HG02588 (cell line): ENCODE results near the gene ZBTB32.
"Not testable (repeated sequence)": the region's sequence is repeated elsewhere in the genome, so short reads cannot be mapped to it uniquely, and the experiment has no call there.

Experiments used
- ATAC-seq: cut with Tn5 transposase; IDR thresholded peaks from one replicate; pipeline ENCODE4 v1.9.1; 2021; ENCODE audit warnings: mild to moderate bottlenecking, moderate library complexity; ENCODE audit not compliant: unreplicated experiment

Gene ZBTB32, protein sequence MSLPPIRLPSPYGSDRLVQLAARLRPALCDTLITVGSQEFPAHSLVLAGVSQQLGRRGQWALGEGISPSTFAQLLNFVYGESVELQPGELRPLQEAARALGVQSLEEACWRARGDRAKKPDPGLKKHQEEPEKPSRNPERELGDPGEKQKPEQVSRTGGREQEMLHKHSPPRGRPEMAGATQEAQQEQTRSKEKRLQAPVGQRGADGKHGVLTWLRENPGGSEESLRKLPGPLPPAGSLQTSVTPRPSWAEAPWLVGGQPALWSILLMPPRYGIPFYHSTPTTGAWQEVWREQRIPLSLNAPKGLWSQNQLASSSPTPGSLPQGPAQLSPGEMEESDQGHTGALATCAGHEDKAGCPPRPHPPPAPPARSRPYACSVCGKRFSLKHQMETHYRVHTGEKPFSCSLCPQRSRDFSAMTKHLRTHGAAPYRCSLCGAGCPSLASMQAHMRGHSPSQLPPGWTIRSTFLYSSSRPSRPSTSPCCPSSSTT

DNA sequence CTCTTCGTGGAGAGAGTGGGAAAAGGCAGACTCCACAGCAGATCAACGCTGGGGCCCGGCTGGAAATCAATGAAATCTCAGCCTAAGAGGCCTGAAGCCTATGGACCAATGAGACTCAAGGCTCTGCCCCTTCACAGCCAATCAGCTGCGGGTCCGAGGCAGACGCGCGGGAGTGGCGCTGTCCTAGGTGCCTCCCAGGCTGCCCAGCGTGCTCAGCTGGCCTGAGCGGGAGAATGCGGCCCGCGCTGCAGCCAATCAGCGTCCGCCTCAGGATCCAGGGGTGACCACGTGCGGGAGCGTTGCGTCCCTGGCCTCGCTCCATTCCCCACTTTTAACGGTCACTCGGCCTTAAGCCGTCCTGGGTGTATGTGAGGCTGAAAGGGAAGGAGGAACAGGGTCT is at the start of gene ZBTB32:
Gene ZBTB32 (plus strand): TSS at position 341 of the 400 bp plus-strand sequence. CDS start 10,069 bp downstream, outside the sequence.
- no peak for ATAC-seq

DNA sequence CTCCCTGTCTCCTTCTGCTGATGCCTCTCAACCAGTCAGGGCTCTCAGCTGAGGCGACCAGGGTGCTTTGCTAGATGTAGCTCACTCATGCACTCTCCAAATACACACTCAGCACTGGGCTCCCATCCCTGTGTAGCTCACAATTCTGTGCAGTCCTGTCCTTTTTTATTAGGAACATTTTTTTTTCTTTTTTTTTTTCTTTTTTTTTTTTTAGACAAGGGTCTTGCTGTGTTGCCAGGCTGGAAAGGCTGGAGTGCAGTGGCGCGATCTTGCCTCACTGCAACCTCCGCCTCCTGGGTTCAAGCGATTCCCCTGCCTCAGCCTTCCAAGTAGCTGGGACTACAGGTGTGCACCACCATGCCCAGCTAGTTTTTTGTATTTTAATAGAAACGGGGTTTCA is 49.5 kb upstream of the ZBTB32 start:
- ATAC-seq, result not testable (repeated sequence)

DNA sequence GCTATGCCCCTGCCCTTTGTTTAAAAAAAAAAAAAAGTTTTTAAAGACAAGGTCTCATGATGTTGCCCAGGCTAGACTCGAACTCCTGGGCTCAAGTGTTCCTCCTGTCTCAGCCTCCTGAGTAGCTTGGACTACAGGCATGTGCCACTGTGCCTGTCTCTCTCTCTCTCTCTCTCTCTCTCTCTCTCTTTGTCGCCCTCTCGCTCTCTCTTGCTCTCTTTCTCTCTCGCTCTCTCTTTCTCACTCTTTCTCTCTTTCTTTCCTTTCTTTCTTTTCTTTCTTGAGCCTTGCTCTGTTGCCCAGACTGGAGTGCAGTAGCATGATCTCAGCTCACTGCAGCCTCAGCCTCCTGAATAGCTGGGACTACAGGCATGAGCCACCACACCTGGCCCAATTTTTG is 48.8 kb upstream of the ZBTB32 start:
- ATAC-seq, result no peak

DNA sequence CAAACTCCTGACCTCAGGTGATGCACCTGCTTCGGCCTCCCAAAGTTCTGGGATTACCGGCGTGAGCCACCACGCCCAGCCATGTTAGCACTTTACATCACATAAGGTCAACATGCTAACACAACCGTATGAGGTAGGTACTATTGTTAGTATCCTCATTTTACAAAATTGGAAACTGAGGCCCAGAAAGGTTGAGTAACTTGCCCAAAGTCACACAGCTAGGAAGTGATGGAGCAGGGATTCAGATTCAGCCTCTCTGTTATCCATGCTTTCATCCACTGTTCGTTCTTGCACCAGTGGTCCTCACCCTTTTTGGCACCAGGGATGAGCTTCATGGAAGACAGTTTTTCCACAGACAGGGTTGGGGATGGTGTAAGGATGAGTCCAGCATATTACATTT is 47.7 kb upstream of the ZBTB32 start:
- ATAC-seq, result no peak

DNA sequence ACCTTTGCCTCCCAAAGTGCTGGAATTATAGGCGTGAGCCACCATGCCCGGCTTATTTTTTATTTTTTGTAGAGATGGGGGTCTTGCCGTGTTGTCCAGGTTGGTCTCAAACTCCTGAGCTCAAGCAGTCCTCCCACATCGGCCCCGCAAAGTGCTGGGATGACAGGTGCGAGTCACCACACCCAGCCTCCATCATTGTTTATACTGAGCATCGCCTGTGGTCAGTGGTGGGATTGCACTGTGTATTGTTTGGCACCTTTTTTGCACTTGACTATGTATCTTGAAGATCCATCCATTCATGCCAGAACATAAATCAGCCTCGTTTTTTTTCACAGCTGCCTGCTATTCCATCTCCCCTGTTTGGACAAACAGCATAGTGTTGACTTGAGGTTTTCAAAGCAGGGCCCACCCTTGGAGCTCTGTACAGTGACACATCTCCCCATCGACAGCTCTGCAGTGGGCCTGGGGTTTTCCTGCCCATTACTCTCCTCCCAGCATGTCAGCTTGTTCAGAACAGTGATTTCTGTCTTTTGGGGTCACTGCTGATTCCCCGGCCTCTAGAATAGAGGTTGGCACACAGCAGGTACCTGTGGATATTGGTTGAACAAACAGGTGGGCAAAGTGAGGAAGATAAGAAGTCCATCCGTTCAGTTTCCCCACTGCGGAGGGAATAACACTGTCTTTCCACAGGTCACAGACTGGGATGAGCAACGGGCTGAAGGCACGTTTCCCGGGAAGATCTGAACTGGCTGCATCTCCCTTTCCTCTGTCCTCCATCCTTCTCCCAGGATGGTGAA is 46.3 kb upstream of the ZBTB32 start:
- ATAC-seq, result no peak

DNA sequence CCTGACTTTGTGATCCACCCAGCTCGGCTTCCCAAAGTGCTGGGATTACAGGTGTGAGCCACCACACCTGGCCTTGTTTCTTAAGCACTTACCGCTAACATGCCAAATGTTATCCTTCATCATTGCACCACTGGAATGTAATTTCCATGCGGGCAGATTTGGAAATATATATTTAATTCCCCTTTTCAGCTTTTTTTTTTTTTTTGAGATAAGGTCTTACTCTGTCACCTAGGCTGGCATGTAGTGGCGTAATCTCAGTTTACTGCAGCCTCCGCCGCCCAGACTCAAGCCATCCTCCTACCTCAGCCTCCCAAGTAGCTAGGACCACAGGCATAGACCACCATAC is 42.4 kb upstream of the ZBTB32 start:
- ATAC-seq, result no peak

DNA sequence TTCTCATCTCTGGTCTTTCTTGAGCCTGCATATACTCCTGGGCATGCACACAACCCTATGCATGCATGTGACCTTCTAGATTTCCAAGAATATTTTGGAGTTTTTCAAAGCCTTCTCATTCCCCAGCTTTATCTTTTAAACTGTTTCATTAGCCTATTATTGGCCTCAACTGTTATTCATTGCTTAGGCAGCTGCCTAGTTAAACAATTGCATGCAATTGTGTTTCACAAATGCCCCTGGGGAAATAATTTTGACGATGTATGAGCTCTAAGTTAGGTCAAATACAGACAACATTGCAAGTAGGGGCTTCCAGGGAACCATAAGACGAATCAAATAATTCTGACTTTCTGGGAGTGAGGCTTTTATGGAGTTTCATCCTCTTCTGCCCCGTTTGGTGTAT is 40.4 kb upstream of the ZBTB32 start:
- no peak for ATAC-seq

DNA sequence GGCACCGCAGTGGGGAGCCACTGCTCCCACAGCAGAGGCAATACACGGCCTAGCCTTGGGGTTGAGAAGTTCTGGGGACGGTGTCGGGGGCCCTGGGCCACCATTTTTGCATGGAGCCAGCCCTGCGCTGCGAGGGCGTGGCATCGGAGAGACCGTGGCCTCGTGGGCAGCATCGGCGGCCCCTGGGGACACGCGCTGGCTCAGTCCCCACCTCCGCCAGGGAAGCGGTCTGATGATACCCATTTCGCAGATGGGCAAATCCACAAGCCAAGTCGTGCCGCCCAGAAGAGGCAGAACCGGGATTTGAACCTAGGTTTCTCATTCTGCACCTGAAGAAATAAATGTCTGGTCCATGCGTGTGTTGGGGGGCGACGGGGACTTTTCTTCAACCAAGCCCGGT is 39.2 kb upstream of the ZBTB32 start:
- no peak for ATAC-seq

DNA sequence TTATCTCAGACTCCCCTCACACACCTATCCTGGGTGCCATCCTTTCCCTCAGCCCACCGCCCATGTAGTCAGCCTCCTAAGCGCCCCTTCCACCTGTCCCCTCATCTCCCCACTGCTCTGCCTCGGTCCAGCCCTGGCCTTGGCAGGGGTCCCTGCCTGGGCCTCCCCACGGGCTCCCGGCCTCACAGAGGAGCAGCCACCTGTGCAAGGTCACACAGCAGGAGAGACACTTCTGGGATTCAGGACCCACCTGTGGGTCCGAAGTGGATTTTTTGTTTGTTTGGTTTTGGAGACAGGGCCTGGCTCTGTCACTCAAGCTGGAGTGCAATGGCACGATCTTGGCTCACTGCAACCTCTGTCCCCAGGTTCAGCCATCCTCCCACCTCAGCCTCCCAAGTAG is 38.8 kb upstream of the ZBTB32 start:
- no peak for ATAC-seq

DNA sequence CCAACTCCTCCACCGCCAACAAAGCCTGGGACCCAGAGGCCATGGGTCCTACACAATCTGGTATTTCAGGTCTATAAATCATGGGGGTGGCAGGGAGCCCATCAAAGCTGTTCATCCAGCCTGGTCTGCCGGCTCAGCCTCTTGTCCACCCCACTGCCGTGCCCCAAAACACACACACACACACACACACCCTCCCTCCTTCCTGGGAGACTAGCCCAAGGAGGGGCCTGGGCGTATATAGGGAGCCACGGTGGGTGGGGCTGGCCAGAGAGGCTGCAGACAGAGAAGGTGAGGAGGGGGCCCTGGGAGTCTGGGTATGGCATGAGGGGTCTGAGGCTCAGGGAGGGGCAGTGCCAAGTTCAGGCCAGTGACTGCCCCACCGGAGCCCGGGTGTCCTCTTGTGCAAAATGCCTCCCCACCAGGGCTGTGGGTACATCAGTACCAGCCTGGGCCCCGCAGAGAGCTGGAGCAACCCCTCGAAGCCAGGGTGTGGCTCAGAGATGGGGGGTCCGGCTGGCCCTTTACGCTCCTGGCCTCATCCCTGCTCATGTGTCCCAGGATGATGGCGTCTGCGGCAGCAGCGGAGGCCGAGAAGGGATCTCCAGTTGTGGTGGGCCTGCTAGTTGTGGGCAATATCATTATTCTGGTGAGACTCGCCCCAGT is 38.0 kb upstream of the ZBTB32 start, which contains the start of gene UPK1A:
Gene UPK1A (plus strand): TSS at position 267 of the 663 bp plus-strand sequence. CDS start 296 bp downstream, at position 563.
- no peak for ATAC-seq

DNA sequence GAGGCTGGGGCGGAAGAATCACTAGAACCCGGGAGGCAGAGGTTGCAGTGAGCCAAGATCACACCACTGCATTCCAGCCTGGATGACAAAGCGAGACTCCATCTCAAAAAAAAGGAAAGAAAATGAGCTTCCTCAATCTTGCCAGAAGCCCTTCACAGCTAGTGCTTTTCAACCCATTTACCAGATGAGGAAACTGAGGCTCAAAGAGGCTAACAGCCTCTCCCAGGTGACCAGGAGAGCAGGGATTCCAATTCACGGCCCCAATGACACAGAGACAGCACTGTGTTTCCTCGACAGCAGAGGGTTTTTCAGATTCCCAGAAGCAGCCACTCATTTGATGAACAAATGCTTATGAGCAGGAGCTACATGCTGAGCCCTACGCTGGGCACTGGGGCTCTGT is 34.8 kb upstream of the ZBTB32 start:
- ATAC-seq, result no peak

DNA sequence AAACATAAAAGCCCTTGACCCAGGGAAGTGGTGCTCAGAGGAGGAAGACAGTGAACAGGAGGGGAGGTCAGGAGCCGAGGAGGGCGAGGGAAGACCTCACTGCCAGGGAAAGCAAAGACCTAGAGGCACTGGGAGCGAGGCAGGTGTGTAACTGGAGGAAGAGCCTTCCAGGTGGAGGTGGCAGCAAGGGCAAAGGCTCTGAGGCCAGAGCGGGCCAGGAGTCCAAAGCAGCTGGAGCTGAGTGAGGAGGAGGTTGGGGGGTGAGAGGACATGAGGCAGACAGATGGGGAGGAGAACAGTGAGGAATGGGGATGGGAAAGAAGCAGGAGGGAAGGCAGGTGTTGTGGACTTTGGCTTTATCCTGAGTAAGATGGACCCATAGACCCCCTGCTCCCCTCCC is 34.4 kb upstream of the ZBTB32 start:
- no peak for ATAC-seq

DNA sequence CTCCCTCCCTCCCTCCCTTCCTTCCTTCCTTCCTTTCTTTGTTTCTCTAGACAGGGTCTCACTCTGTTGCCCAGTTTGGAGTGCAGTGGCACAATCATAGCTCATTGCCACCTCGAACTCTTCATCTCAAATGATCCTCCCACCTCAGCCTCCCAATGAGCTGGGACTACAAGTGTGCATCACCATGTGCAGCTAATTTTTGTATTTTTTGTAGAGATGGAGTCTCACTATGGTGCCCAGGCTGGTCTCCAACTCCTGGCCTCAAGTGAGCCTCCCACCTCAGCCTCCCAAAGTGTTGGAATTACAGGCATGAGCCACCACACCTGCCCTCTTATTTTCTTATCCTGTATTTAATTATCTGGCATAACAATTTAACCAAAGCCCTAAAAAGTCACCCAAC is 33.7 kb upstream of the ZBTB32 start:
- no peak for ATAC-seq

DNA sequence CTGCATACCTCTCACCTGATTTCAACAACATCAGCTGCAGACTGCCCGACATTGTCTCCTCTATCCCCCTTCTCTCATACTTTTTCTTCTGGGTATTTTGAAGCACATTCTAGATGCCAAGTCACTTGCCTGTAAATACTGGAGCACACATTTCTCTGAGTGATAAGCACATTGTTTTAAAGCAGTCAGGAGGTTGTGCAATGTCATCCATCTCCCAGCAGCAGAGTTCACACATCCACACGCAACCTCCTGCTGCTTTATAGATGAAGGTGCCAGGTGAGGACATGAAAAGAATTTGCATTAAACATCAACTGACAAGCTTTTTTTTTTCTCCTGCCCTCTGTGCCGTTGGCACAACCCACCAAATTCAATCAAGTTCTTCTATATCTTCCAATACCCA is 32.5 kb upstream of the ZBTB32 start:
- no peak for ATAC-seq

DNA sequence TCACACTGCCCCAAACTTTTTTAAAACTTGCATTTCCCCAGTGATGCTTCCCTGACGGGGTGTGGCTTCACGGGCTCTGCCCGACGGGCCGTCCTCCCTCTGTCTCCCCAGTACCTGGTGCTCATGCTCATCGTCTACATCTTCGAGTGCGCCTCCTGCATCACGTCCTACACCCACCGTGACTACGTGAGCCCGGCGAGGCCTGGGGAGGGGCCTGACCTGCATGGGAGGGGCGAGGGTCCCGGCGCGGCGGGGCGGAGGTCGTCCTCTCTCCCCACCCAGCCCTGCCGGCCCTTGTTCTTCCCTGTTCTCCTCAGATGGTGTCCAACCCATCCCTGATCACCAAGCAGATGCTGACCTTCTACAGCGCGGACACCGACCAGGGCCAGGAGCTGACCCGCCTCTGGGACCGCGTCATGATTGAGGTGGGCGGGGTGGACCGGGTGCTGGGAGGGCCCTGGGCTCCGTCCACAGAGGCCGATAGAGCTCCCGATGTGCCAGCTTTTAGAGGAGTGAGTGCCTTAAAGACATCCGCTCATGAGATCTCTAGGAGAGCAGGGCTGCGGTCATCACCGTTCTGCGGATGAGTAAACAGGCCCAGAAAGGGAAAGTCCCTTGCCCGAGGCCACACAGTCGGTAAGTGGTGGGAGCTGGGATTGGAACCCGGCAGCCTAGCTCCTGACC is 31.1 kb upstream of the ZBTB32 start:
- peak; percentile 58 for ATAC-seq

DNA sequence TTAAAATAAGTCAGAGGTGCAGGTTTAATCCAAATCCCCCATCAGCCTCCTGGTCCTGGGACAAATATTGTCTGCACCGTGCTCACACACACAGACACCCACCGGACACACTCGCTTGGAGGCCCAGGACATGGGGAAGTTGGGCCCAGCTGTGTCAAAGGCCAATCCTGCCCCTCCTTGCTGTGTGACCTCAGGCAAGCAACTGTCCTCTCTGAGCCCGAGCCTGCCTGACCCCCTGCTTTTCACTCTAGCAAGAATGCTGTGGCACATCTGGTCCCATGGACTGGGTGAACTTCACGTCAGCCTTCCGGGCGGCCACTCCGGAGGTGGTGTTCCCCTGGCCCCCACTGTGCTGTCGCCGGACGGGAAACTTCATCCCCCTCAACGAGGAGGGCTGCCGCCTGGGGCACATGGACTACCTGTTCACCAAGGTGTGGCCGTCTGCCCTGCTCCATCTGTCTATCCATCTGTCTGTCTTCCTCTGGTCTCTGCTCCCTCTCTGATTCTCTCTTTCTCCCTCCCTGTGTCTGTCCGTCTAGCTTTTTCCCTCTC is 28.7 kb upstream of the ZBTB32 start:
- no peak for ATAC-seq

DNA sequence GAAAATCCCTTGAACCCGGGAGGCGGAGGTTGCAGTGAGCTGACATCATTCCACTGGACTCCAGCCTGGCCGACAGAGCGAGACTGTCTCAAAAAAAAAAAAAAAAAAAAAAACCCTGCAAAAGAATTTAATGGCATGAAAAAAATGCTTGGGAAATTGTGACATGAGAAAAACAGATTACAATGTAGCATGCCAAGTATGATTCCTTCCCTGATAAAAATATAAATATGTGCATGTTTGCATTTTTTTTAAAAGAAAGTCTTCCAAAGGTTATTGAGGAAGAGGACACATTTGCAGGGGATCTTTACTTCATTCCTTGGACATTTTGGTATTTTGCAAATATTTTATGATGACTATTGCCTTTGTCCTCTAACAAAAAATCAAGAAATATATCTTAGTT is 14.5 kb upstream of the ZBTB32 start:
- ATAC-seq, result no peak

DNA sequence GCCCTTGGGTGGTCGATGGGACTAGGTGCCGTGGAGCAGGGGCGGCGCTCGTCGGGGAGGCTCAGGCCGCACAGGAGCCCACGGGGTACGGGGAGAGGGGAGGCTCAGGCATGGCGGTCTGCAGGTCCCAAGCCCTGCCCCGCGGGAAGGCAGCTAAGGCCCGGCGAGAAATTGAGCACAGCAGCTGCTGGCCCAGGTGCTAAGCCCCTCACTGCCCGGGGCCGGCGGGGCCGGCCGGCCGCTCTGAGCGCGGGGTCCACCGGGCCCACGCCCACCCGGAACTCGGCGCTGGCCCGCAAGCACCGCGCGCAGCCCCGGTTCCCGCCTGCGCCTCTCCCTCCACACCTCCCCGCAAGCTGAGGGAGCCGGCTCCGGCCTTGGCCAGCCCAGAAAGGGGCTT is 13.3 kb upstream of the ZBTB32 start:
- not testable (repeated sequence) for ATAC-seq

DNA sequence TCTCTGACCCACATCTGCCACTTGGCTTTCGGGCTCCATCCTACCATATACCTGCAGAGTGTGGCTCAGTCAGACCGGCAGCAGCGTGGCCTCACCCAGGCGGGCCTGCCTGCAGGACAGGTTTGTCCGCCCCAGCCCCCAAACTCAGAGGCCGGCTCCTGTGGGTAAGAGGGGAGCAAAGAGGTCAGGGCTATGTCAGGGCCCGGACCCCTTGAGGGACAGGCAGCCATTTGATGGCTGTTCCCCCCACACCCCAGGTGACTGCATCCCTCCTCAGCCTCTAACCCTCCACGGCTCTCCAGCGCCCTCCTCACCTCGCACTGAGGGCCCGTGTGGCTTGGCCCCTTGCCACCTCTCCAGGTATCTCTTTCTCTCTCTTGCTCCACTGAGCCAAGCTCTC is 12.3 kb upstream of the ZBTB32 start:
- no peak for ATAC-seq

DNA sequence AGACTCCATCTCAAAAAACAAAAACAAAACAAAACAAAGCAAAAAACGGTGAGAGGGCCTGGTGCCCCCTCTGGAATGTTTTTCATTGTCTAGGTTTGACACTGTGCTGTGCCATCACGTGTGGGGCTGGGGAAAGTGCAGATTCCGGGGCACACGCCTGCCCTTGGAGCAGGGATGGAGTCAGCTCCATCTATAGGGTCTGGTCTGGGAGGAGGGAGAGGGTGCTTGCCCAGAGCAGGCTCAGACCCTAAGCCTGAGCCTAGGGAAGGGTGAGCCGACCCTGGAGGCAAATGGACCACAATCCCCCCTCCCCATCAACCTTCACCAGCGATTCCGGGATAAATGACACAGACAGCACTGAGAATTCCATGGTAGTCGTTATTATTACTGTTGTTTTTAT is 10.9 kb upstream of the ZBTB32 start:
- ATAC-seq, result no peak
